Brain pericyte (primary cell): Measurements from ENCODE around the gene ATAD5.
A peak's percentile ranks its signal among the peaks of the same experiment; 100 is the strongest.
"Not testable (repeated sequence)": the region's sequence is repeated elsewhere in the genome, so short reads cannot be mapped to it uniquely, and the experiment has no call there.

Experiments
- DNase-seq: peaks from one replicate; pipeline ENCODE4 v3.0.0-alpha.2; 2012; ENCODE audit warnings: low read depth, low spot score

ATAD5 gene

DNA sequence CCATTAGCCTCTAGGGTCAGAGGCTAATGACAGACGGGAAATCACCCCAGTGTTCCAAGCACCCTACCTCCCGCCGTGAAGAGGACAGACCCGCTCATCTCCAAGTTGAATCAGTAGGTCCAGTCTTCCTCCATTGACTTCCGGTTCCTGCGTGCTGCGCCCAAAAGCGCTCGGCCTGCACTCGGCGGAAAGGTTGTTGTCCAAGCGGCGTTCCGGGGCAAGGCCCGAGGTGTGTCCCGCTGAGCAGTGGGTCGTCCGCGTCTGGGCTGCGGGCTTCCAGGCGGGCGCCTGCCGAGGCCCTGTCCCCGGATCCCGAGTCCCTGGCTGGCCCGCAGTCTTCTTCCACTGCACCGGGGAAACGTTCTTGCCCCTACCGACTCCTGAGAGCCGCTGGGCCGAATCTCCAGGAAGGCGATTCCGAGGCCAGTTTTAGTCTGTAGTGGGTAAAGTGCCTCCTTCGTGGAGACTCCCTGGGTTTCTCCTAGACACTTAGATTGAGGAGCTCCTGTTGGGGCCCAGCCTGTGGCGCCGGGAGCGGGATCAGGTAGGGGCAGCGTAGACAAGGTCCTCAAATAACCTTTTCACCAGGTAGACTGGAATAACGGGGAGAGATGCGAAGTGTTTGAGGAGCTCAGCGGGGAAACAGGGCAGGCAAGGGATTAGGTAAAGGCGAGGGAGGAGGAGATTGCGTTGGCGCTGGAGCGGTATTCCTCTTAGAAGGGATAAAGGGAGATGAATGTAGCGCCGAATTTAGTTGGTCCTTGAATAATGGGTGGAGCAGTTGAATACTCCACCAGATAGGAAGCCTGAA, 74.5 kb downstream of the ATAD5 start, which contains the start of gene TEFM:
TSS of gene TEFM (minus strand) at position 138 of the 811 bp plus-strand sequence. CDS start at position 98, 40 bp downstream.
- DNase-seq = peak; percentile 74

DNA sequence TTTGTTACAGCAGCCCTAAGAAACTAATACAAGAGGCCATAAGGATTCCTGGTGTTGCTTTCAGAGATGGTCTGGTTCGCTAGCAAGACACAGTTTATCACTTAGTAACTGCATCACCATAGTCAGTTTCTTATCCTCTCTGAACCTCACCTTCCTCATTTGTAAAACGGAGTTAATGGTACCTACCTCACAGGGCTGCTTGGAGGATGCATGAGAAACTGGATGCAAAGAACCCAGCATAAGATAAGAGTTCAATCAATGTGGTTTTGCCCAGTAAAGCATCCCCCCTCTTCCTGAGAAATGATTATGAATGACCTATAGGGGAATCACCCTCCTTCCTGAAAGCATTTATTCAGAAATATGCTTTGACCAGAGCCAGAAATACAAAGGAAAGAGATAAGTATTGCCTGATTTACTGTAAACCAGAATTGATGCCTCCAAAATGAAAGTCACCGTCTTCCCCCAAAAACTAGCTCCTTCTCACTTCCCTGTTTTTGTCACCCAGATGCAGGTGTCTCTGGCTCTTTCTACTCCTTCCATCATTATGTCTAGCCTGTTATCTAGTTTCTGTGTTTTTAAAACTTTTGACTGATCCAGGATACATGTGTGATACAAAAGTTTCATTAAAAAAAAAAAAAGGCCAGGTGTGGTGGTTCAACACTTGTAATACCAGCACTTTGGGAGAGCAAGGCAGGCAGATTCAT, 77.1 kb downstream of the ATAD5 start:
- DNase-seq = no peak

DNA sequence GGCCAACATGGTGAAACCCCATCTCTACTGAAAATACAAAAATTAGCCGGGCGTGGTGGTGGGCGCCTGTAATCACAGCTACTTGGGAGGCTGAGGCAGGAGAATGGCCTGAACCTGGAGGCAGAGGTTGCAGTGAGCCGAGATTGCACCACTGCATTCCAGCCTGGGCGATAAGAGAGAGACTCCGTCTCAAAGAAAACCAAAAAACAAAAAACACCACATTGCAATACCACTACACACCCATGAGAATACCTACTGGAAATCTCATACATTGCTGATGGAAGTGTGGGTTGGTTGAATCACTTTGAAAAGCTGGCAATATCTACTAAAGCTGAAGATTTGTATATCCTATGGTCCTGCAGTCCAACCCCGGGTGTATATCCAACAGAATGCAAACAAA, 78.4 kb downstream of the ATAD5 start:
- DNase-seq = not testable (repeated sequence)

DNA sequence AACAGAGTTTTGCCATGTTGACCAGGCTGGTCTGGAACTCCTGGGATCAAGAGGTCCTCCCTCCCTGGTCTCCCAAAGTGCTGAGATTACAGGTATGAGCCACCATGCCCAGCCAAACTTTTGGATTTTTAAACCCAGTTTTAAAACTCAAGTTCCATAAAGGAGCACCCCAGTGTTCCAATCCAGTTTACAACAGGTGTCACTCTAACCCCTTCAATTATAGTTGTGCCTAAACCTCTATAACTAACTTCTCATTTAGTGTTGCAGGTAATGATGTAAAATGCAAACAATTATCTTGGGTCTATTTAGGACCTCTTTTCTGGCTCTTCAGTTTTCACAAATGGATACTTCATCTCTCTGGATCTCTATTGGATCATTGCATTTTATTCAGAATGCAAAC, 82.2 kb downstream of the ATAD5 start:
- DNase-seq = no peak

DNA sequence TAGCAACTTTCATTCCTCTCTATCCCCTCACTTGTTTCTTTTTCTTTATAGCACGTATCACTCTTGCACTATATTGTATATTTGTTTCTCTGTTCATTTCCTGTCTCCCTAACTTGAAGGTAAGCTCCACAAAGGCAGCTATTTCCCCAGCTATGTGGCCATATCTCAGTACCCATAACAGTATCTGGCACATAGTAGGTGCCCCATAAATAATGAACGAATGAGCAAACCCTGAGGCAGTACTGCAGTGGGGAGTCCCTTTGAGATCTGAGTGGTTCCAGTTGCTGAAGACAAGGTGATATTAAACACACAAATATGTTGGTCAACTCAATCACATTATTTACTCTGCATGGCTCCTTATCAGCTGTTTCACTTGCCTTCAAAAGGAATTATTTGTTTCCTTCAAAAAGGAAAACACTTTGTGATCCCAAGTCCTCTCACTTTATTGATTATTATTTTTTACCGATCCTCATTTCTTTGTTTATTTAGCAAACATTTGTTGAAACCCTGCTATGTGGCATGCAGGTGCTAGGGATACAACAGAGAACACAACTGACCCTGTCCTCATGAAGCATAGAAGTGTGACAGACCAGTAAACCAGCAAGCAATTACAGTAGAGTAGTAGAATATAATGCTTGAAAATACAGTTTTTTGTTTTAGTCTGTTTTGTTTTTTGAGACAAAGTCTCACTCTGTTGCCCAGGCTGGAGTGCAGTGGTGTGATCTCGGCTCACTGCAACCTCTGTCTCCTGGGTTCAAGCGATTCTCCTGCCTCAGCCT, 84.3 kb downstream of the ATAD5 start:
- DNase-seq = no peak

DNA sequence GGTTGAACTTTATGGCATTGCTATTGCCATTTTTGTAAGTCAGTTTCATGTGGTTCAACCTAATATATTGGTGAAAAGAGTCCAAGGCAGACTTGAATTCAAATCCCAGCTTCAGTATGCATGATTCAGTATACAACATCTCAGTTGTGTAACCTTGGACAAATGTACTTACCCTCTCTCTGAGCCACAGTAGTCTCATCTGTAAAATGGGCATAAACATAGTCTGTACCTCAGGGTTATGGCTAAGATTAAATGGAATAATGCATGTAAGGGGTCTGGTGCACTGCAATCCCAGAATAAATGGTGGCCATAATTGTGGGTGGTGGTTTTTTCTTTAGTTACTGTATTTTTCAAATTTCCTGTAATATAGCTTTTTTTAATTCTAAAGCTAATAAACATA, 85.3 kb downstream of the ATAD5 start:
- no peak for DNase-seq

DNA sequence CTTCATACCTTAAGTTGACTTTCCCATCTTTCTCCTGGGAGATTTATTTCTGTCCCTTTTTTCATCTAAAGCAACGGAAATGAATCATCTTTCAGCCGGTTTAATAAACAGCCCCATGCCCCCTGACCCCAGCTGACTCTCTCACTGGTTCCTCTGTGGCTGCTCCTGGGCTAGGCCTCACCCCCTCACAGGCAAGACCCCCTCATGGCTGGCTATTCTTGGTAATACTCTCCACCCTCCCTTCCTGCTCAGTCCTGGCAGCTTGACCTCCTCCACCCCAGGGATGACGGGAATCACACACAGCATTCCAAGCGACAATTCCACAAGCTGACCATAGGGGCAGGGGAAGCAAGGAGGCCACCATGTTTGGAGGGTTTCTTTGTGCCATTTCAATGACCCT, 88.5 kb downstream of the ATAD5 start:
- DNase-seq = no peak

DNA sequence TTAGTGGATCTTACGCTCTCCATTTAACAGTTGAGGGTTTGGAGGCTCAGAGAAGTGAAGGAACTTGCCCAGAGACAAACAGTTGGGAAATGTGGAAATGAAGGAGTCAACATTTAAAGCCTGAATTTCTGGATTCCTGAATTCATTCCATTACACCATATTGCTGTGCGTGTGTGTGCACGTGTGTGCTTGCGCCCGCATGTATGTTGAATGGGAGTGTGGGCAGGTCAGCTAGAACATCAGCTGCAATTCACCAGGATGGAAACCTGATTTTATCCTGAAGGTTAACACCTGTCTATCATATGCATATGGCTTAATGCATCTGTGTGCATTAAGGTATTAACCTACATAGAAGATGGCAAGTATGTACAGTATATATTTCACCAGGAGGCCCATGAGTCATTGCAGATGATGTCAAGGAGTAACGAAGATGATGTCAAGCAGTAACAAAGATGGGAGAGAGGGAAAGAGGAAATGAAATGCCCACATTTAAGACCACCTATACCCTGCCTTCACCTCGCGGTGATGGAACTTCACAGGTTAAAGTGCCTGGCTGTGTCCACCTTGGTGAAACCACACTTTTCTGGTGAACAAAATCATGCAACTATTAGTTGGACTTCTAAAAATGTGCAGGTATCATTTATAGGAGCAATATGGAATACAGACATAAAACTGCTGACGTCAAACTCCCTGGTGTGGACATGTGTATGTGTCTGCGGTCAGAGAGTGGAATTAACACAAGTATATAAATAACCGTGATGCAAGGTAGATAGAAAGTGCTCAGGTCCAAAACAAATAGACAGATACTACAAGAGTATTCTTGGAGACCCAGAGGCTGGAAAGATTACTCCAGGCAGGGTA, 89.1 kb downstream of the ATAD5 start:
- DNase-seq = no peak

DNA sequence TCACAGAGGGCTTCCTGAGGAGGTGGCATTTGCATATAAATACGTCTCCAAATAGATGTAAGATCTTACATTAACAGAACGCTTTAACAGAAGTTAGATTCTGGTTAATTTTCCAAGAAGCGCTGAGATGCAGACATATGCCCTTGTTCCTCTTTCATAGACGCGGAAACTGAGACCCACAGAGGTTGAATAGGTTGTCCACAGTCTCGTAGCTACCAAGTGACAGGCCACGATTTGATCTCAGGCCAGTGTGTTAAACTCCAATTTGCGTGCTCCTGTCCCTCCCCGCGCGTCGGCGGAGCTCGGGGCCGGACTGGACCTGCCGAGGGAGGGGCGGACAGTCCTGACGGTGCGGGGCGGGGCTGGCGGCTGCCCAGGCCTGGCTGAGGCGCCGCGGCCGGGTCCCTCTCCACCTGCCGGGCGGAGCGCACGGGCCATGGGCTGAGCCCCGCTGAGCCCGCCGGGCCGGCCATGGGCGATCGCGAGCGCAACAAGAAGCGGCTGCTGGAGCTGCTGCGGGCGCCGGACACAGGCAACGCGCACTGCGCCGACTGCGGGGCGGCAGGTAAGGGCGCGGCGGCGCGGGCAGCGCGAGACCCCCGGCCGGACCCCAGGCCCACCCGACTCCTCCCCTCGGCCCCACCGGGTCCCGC, 89.9 kb downstream of the ATAD5 start, which contains the start of gene ADAP2:
TSS of gene ADAP2 (plus strand) at position 402 of the 653 bp plus-strand sequence. CDS start at position 472, 70 bp downstream.
- DNase-seq = no peak

DNA sequence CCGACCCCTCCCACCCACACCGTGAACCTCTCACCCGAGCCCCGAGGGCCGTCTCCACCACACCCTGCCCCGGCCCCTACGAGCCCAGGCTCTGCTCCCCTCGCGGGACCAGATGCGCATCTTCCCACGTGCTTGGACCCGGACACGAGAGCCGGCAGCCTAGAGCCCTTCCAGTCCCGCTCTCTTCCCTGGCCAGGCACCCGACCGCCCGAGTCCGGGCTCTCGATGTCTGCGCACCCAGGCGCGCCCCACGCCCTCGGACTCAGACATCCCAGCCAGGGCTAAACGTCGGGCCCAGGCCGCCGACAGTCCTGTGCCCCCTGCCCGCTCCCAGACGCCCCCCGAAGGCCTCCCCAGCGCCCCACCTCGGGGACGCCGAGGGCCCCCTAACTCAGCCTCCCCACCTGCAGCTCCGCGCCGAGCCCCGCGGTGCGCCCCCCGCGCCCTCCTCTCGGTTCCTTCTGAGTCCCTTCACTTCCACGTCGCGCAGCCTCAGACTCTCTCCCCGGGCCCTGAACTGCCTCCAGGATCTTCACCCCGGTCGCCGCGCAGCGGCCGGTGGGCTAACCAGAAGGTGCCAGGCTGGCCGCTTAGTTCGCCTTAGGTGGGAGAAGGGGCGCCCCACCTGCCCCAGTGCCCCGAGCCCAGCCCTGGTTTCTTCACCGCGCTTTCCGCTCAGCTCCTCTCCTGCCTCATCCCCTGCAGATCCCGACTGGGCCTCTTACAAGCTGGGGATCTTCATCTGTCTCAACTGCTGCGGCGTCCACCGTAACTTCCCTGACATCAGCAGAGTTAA, 90.7 kb downstream of the ATAD5 start:
- DNase-seq = no peak

DNA sequence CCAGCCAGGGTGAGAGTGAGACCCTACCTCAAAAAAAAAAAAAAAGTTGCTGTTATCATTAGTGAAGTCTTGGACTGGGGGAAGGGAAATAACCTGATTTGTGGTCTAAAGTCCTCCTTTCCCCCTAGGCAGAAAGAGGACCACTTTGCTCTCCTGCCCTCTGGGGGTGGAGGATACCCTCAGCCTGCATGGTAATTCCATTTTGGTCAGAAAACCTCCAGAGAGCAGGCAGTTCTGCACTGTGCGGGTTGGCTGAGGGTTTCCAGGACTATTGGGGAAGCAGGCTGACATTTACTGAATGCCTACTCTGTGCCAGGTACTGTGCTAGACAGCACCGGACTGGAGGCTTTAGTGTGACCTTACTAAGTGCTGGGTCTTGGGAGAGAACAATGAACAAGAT, 92.6 kb downstream of the ATAD5 start:
- no peak for DNase-seq

DNA sequence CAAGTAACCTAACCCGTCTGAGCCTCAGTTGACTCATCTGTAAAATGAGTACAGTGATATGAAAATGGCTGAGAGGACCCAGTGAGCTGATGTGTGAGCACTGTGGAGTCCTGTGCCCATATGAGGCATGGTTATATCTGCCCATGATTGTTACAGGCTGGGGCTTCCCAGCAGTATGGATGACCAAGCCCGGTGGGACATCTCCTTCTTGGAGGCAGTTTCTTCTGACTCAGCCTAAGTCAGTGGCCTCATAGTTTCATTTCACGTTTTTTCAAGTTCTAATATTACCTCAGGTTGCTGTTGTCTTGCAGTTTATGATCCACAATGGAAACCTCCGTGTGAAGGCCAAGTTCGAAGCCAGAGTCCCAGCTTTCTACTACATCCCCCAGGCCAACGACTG, 94.8 kb downstream of the ATAD5 start:
- no peak for DNase-seq

DNA sequence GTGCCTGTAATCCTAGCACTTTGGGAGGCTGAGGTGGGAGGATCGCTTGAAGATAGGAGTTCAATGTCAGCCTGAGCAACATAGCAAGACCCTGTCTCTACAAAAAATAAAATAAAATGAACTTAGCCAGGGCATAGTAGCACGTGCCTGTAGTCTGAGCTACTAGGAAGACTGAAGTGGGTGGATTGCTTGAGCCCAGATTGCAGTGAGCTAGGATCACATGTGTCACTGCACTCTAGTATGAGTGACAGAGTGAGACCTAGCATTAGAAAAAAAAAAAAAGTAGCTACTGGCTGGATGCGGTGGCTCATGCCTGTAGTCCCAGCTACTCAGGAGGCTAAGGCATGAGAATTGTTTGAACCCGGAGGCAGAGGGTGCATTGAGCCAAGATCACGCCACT, 96.0 kb downstream of the ATAD5 start:
- no peak for DNase-seq

DNA sequence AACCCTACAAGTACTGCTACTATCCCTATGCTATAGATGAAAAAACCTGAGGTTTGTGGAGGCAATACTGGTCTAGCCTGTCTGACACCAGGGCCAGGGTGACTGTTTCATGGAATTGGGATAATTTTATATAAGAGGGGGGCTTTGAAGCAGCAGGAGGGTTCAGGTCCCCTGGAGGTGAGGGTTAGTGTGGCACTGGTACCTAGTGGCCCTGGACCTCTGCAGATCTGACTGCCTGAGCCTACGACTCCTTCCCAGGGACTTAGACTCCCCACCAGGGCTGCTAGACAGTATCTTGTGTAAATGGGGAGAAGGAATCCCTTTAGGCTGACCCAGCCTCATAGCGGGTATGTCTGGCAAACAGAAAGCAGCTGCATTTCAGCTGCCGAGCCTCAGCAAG, 96.8 kb downstream of the ATAD5 start:
- DNase-seq = no peak

DNA sequence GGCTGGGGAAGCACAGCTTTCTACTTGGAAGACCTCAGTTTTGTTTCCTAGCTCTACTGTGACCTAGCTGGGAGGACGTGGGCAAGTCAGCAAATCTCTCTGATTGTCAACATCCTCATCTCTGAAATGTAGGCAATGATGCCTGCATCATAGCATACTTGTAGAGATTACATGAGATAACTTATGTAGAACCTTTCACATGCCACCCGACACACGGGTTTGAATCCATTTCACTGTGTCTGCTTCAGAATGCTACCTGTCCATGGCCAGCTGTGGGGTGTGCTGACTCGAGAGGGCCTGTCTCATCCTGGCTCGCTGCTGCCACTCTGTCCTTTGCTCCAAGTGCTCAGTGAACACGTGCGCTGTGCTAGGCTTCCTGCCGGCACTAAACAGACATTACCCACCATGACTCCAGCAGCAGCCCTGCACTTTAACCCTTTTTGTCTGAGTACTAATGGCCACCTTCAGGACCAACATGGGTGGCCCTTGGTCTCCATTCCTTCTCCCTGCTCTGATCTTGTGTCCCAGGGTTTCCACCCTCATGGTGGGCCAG, 97.4 kb downstream of the ATAD5 start:
- DNase-seq = no peak

DNA sequence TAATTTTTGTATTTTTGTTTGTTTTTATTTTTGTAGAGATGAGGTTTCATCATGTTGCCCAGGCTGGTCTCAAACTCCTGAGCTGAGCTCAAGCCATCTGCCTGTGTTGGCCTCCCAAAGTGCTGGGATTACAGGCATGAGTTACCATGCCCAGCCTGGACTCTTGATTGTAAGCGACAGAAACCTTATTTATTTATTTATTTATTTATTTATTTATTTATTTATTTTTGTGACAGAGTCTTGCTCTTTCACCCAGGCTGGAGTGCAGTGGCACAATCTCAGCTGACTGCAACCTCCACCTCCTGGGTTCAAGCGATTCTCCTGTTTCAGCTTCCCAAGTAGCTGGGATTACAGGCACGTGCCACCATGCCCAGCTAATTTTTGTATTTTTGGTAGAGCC, 98.1 kb downstream of the ATAD5 start:
- DNase-seq = not testable (repeated sequence)

DNA sequence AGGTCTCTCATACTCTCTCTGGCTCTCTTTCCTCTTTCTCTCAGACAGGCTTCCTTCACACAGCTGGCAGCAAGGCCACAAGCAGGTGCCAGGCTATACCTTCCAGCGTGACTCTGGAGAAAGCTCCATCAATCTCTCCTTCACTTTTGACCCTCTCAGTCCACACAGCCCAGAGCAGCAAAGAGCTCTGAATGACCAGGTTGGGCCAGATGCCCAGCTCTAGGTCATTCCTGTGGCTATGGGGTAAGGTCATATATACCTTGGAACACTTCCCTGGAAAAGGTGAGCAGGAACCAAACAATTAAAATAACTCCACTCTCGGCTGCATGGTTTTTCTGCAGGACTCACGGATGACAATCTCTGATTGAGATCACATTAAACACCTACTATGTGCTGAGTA, 98.7 kb downstream of the ATAD5 start:
- DNase-seq = no peak

DNA sequence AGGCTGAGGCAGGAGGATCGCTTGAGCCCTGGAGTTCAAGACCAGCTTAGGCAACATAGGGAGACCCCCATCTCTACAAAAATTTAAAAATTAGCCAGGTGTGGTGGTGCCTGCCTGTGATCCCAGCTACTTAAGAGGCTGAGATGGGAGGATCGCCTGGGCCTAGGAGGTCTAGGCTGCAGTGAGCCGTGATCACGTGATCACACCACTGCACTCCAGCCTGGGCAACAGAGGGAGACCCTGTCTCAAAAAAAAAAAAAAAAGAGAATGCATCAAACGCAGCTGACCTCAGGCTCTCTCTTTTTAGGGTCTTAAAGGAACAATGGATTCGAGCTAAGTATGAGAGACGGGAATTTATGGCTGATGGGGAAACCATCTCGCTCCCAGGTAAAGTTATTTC, 99.8 kb downstream of the ATAD5 start:
- not testable (repeated sequence) for DNase-seq

DNA sequence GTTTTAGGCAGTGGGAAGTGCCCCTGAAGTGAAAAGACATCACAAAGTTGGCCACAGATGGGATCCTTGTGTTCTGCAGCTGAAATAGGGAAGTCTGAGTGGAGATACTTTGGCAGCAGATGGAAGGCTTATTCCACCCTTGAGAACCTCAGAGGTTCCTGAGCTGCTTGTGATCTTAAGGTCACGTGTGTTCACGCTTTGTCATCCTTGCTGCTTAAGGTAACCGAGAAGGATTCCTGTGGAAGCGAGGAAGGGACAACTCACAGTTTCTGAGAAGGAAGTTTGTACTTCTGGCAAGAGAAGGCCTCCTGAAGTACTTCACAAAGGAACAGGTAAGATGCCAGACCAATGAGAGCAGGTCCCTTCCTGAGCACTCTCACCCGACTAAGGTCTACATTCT, 102.2 kb downstream of the ATAD5 start:
- no peak for DNase-seq
